Measurements from ENCODE around the gene TEKT4.
"Not testable (repeated sequence)": the region's sequence is repeated elsewhere in the genome, so short reads cannot be mapped to it uniquely, and the experiment has no call there.

The TEKT4 gene

GRCh38 chr2:94871226-94872087 is at the start of gene TEKT4:
TEKT4 (plus strand) TSS chr2:94871430; CDS start chr2:94871580, 150 bp downstream.
- DNase-seq, result no peak

- DNase-seq, result not testable (repeated sequence)
These were observed 32.0 kb upstream of the TEKT4 start for GRCh38 chr2:94839224-94839623.

GRCh38 chr2:94856856-94857255 is 14.4 kb upstream of the TEKT4 start:
- not testable (repeated sequence) for DNase-seq

- not testable (repeated sequence) for DNase-seq
These were observed 13.7 kb upstream of the TEKT4 start for GRCh38 chr2:94857367-94858162.

- DNase-seq, result not testable (repeated sequence)
These were observed 12.9 kb upstream of the TEKT4 start for GRCh38 chr2:94858163-94858888.

- DNase-seq, result no peak
These were observed 9.7 kb upstream of the TEKT4 start for GRCh38 chr2:94861308-94862152.

GRCh38 chr2:94862903-94863302 is 8.3 kb upstream of the TEKT4 start:
- DNase-seq, result not testable (repeated sequence)

- no peak for DNase-seq
These were observed 2.1 kb upstream of the TEKT4 start for GRCh38 chr2:94869131-94869530.

GRCh38 chr2:94869552-94870439 is 1.4 kb upstream of the TEKT4 start:
- DNase-seq, result no peak

GRCh38 chr2:94870440-94871225 is 597 bp upstream of the TEKT4 start:
- DNase-seq, result no peak

- no peak for DNase-seq
These were observed 923 bp downstream of the TEKT4 start for GRCh38 chr2:94872088-94872618.

- DNase-seq, result no peak
These were observed 1.6 kb downstream of the TEKT4 start for GRCh38 chr2:94872676-94873361.

- no peak for DNase-seq
These were observed 2.4 kb downstream of the TEKT4 start for GRCh38 chr2:94873362-94874276.

- no peak for DNase-seq
These were observed 3.2 kb downstream of the TEKT4 start for GRCh38 chr2:94874277-94874997.

- no peak for DNase-seq
These were observed 4.0 kb downstream of the TEKT4 start for GRCh38 chr2:94875064-94875819.

- no peak for DNase-seq
These were observed 4.7 kb downstream of the TEKT4 start for GRCh38 chr2:94875820-94876522.

All from NCI-H524 treated with DMSO at 0.1 percent for 48 hours (cell line).